A673 (cell line): ENCODE measurements around the gene IDNK. TPM values are rescaled to one million over a fixed set of nuclear protein-coding genes. Genes with fewer than 3 reads are reported as not detected.

Experiments used
- BruUV-seq: library from RNA; stranded (reverse); fragments of 400-500 nt; replicated peaks from 2 replicates; lab custom pipeline; 2021; lab: Mats Ljungman, UMichigan
- CTCF ChIA-PET: fragments of 300-600 bp; sonication (Branson Sonifier 250); formaldehyde crosslinking; loops from one replicate; lab custom pipeline; 2022; ENCODE audit warnings: antibody characterized with exemption; lab: Charles Lee
- POLR2A ChIA-PET: fragments of 300-600 bp; sonication (Branson Sonifier 250); formaldehyde crosslinking; loops from one replicate; lab custom pipeline; 2022; ENCODE audit warnings: antibody characterized with exemption; ENCODE audit not compliant: low non-redundant PET; lab: Charles Lee
- DNase-seq: peaks from one replicate; pipeline ENCODE4 v3.0.0-alpha.2; 2015; ENCODE audit warnings: low spot score
- H3K27ac ChIP-seq: fragments of 200-600 bp; sonication (generic); 2 replicates; pipeline ENCODE4 v1.5.1; 2016; ENCODE audit warnings: mixed run types, low read depth, mild to moderate bottlenecking, mixed read lengths, antibody characterized with exemption, low read length; ENCODE audit not compliant: poor library complexity, severe bottlenecking
- H3K27me3 ChIP-seq: fragments of 200-600 bp; sonication (generic); replicated peaks from 2 replicates; pipeline ENCODE4 v1.6.1; 2017; ENCODE audit warnings: mixed run types, low read depth, mild to moderate bottlenecking, mixed read lengths, antibody characterized with exemption, low read length; ENCODE audit not compliant: insufficient read depth, poor library complexity
- H3K36me3 ChIP-seq: fragments of 200-600 bp; sonication (generic); 2 replicates; pipeline ENCODE4 v1.6.1; 2016; ENCODE audit warnings: mixed run types, mild to moderate bottlenecking, mixed read lengths, antibody characterized with exemption, low read length; ENCODE audit not compliant: insufficient read depth, poor library complexity, severe bottlenecking
- H3K4me1 ChIP-seq: fragments of 200-600 bp; sonication (generic); 2 replicates; pipeline ENCODE4 v1.6.1; 2017; ENCODE audit warnings: mixed run types, mild to moderate bottlenecking, mixed read lengths, antibody characterized with exemption, low read length; ENCODE audit not compliant: insufficient read depth, poor library complexity, severe bottlenecking
- H3K4me3 ChIP-seq: fragments of 200-600 bp; sonication (generic); 2 replicates; pipeline ENCODE4 v1.5.1; 2016; ENCODE audit warnings: low read depth, mixed run types, mild to moderate bottlenecking, mixed read lengths, low read length; ENCODE audit not compliant: poor library complexity, severe bottlenecking
- H3K9me3 ChIP-seq: fragments of 200-600 bp; sonication (generic); 2 replicates; pipeline ENCODE4 v1.6.1; 2016; ENCODE audit warnings: mixed run types, low read depth, mild to moderate bottlenecking, mixed read lengths, antibody characterized with exemption, low read length; ENCODE audit not compliant: poor library complexity, severe bottlenecking
- EZH2 ChIP-seq: fragments of 200-600 bp; sonication (generic); IDR thresholded peaks from 2 replicates; pipeline ENCODE4 v1.6.1; 2017; ENCODE audit warnings: borderline replicate concordance, low read depth, mild to moderate bottlenecking, mixed read lengths, antibody characterized with exemption, low read length; ENCODE audit not compliant: poor library complexity, severe bottlenecking
- intact Hi-C: fragments of 100-400 bp; cut with micrococcal nuclease; formaldehyde crosslinking; loops from one replicate; pipeline ENCODE4 v1.10.0; 2022; ENCODE audit not compliant: unreplicated experiment
- total RNA-seq: library from RNA; stranded (reverse); gene quantifications from 2 replicates; pipeline ENCODE4 v1.2.3, GENCODE V29; 2021
- TF ChIP-seq, protein P1 (sequence below): fragments of 300-800, 200-600 bp; sonication (generic); conservative IDR thresholded peaks from 2 replicates; pipeline ENCODE4 v1.5.1; 2017; ENCODE audit warnings: low read depth, mild to moderate bottlenecking, antibody characterized with exemption, low read length, moderate library complexity, mixed read lengths

IDNK gene
- total RNA-seq, 1 experiment from 2014 or later: 1.6 TPM

DNA sequence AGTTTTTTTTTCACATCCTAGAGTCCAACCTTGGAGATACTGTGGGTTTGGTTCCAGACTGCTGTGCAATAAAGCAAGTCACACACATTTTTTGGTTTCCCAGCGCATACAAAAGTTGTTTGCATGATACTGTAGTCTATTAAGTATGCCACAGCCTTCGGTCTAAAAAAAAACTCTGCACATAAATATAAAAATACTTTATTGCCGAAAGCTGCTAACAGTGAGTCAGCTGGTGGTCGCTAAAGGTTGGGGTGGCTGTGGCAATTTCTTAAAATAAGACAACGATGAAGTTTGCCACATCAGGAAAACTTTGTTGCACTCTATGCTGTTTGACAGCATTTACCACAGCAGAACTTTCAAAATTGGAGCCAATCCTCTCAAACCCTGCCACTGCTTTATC is 47.4 kb downstream of the IDNK start:
- DNase-seq: no peak
- no peak overlapping the region for H3K4me3 ChIP-seq
- ChIA-PET POLR2A (no interaction called here), CTCF (no interaction called here)
- BruUV-seq: no TSS peak
- peaks cover 19% of the 10 kb centered on the region for H3K36me3 ChIP-seq
- no peak overlapping the region for H3K27ac ChIP-seq
- no peaks in the 10 kb centered on the region for H3K27me3 ChIP-seq
- H3K4me1 ChIP-seq: peaks cover 18% of the 10 kb centered on the region
- no peak for TF ChIP-seq EZH2
- intact Hi-C loops: no loop called here
- no peaks in the 10 kb centered on the region for H3K9me3 ChIP-seq

DNA sequence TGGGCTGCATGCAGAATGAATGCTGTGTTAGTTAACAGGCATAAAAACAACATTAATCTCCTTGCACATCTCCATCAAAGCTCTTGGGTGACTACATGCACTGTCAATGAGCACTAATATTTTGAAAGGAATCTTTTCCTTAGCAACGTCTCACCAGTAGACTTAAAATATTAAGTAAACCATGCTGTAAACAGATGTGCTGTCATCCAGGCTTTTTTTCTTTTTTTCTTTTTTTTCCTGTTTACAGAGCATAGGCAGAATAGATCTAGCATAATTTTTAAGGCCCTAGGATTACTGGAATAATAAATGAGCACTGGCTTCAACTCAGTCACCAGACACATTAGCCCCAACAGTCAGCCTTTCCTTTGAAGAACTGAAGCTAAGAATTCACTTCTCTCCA is 48.5 kb downstream of the IDNK start:
- DNase-seq: no peak
- H3K27ac ChIP-seq: no peak overlapping the region
- CTCF ChIA-PET: no interaction called here
- H3K4me1 ChIP-seq: peaks cover 8% of the 10 kb centered on the region
- POLR2A ChIA-PET: no interaction called here
- TF ChIP-seq, protein P1, sequence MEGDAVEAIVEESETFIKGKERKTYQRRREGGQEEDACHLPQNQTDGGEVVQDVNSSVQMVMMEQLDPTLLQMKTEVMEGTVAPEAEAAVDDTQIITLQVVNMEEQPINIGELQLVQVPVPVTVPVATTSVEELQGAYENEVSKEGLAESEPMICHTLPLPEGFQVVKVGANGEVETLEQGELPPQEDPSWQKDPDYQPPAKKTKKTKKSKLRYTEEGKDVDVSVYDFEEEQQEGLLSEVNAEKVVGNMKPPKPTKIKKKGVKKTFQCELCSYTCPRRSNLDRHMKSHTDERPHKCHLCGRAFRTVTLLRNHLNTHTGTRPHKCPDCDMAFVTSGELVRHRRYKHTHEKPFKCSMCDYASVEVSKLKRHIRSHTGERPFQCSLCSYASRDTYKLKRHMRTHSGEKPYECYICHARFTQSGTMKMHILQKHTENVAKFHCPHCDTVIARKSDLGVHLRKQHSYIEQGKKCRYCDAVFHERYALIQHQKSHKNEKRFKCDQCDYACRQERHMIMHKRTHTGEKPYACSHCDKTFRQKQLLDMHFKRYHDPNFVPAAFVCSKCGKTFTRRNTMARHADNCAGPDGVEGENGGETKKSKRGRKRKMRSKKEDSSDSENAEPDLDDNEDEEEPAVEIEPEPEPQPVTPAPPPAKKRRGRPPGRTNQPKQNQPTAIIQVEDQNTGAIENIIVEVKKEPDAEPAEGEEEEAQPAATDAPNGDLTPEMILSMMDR: no peak
- TF ChIP-seq EZH2: no peak
- intact Hi-C loops: no loop called here
- no TSS peak for BruUV-seq
- H3K27me3 ChIP-seq: no peaks in the 10 kb centered on the region
- H3K36me3 ChIP-seq: peaks cover 27% of the 10 kb centered on the region
- no peak overlapping the region for H3K4me3 ChIP-seq
- H3K9me3 ChIP-seq: no peaks in the 10 kb centered on the region

DNA sequence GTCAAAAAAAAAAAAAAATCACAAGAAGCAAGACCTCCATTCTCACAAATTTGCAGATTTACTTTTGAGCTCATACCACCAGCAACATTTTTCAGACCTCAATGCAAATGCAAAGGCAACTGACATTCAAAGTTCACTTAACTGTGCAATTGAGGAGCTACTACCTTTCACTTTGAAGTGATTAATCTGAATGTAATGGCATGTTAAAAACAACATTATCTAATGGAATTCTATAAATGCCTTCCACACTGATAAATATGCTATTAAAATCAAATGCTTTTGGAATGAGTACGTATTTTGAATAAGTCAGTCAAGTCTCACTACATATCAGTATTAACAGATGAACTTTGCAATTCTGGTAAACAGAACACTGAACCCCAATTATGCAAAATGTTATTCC is 52.5 kb downstream of the IDNK start:
- ChIA-PET POLR2A (no interaction called here), CTCF (no interaction called here)
- Histone ChIP-seq H3K4me1 (no peaks in the 10 kb centered on the region), H3K27me3 (no peaks in the 10 kb centered on the region), H3K27ac (no peak overlapping the region), H3K9me3 (no peaks in the 10 kb centered on the region), H3K36me3 (peaks cover 57% of the 10 kb centered on the region), H3K4me3 (no peak overlapping the region)
- intact Hi-C loops: no loop called here
- TF ChIP-seq, protein P1: no peak
- no peak for TF ChIP-seq EZH2
- DNase-seq: no peak
- BruUV-seq: no TSS peak

DNA sequence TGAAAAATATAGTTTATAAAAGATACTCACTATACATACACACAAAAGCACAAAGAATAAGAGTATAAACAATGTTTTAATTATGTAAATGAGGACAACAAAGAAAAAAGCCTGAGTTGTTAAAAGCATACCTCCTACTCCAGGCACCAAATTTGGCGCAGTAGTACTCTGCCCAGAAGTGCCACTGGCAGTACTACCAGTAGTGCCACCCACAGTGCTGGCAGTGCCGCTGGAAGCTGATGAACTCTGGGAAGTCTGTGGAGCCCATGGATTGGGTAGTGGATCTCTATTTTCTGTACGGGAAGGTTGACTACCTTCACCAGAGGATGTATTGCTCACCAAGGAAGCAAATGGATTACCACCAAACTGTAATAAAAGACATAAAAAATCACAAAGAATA is 54.7 kb downstream of the IDNK start:
- Histone ChIP-seq H3K27ac (no peak overlapping the region), H3K4me1 (no peaks in the 10 kb centered on the region), H3K9me3 (no peaks in the 10 kb centered on the region), H3K27me3 (no peaks in the 10 kb centered on the region), H3K4me3 (no peak overlapping the region), H3K36me3 (peaks cover 56% of the 10 kb centered on the region)
- intact Hi-C loops: no loop called here
- BruUV-seq: no TSS peak
- no peak for DNase-seq
- ChIA-PET POLR2A (no interaction called here), CTCF (no interaction called here)
- TF ChIP-seq EZH2: no peak
- TF ChIP-seq, protein P1: no peak
